Activated CD8-positive, alpha-beta memory T cell treated with anti-CD3 and anti-CD28 coated beads, Interleukin-2, amount 50 U/mL, for 4 hours (primary cell): Measurements from ENCODE around the gene NSUN7.
"Not testable (repeated sequence)": the region's sequence is repeated elsewhere in the genome, so short reads cannot be mapped to it uniquely, and the experiment has no call there.

Source experiments
- DNase-seq: peaks from one replicate; pipeline ENCODE4 v3.0.0-alpha.2; 2020

NSUN7 gene, protein sequence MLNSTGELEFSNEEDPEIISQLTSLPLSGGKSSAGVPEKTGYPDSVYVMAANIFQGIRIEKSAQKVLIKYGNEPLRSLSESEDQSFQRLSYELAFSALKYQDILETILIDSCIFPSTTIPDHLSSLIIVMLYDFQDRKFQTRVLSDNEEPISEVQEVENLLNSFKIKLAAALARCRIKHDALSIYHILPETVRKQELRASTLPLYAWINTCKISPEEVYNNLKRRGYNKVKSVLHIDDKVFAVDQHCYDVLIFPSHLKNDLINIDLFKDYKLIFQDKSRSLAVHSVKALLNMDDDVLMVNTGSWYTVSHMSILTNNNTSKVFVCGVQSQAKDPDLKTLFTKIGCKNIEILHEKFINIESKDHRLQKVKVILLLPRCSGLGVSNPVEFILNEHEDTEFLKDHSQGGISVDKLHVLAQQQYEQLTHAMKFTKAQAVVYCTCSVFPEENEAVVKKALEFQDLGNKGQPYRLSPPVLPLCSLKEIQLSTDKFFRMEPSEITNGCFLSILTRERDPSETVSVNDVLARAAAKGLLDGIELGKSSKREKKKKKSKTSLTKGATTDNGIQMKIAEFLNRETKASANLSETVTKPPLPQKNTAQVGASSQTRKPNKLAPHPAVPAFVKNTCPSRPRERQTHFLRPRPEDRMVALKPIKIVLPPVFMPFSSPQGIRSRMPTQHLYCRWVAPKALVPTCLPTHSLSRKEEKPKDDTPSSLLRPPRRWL

DNA sequence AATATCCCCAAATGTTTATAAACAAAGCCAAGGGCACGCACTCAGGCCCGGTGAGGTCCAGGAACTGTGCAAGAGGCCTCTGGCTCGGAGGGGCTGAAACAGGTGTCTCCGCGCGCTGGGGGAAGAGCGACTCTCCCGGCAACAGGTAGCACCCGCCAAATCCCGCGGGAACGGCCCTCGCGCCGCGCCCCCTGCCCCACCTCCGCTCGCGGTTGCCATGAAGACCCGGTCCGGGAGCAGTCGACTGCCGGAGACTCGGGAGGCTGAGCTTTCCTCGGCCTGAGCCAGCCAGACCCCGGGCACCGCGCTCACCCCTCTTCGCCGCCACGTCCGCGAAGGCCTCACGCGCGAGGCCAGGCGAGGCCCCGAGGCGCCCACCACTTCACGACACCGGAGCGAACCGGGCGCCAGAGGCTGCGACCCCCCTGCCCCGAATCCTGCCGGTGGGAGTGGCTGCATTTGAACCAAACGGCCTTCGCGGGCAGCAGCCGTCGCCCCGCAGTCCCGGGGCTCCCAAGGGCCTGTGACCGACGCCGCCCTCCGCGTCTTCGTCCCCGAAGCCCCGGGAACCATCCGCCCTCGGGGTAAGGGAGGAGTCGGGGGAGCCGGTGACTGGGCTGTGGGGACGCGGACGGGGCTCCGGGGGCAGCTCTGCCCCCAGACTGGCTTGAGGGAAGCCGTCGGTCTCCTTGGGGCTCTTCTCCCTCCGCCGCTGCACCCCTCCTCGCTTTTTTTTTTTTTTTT is at the start of gene NSUN7:
Gene NSUN7 (plus strand): TSS at position 239 of the 744 bp plus-strand sequence. CDS start 739 bp downstream, outside the sequence.
- DNase-seq = peak; percentile 23

DNA sequence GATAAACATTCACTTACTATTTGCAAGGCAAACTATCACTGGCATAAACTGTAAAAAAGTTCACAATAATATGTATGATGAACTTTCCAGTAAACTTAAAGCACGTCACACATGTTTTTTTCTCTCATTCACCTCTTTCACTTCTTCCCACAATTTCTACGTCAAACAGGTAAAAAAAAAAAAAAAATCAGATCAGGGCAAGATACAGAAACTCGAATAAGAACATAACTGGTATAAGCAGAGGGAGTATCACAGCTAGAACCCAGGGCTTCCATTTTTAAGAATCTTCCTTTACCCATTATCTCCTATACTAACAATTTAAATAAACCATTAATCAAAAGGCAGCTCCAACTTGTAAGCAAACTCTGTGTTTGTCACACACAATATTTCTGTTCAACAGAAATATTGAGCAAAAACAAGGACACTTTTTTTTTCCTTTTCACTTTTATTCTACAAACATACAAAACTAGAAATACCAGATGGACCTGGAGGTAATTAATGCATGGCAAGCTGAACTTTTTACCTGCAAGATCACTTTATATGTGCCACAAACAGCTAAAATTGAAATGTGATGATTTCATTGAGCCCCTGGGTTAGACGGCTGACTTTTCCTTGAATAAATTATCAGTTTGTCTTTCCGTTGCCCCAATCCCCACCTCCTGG is 47.5 kb upstream of the NSUN7 start:
- no peak for DNase-seq

DNA sequence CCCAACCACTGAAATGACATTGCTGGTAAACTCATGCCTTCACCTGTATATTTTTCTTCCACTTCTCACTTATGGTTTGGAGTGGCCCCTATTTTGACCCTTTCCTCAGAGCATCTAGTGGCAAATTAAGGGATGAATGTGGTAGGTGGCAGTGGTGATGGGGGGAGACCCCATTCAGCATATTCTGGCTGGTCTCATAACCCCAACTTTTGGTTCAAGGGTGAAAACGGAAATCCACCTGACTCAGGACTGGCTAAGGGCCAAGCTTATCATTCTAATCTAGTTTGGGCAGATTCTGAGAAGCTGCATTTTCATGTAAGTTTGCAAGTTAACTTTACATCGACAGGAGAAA is 47.0 kb upstream of the NSUN7 start:
- no peak for DNase-seq

DNA sequence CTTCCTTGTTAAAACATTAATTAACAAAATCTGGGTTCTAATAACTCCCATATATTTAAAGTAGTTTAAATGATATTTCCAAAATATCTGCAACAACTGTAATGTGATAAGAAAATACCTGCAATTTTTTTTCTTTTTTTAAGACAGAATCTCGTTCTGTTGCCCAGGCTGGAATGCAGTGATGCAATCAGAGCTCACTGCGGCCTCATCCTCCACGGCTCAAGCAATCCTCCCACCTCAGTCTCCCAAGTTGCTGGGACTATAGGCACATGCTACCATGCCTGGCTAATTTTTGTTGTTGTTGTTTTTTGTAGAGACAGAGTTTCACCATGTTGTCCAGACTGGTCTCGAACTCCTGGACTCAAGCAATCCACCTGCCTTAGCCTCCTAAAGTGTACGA is 45.7 kb upstream of the NSUN7 start:
- DNase-seq = no peak

DNA sequence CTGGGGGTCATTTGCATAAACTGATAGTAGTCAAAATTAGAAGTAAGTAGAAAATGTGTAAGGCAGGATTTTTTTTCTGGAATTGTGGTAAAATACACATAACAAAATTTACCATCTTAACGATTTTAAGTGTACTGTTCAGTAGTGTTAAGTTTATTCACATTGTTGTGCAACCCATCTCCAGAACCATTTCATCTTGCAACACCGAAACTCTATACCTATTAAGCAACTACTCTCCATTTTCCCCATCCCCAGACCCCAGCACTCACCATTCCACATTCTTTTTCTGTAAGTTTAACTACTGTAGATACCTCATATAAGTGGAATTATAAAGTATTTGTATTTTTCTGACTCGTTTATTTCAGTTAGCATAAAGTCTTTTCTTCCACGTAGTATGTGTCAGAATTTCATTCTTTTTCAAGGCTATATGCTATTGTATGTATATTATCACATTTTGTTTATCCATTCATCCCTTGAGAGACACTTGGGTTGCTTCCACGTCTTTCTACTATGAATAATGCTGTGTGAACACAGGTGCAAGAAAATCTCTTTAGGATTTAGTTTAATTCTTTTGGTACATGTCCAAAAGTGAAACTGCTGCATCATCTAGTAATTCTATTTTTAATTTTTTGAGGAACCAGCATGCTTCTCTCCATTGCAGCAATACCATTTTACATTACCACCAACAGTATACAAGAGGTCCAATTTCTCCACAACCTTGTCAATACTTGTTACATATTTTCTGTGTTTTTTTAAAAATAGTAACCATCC is 39.1 kb upstream of the NSUN7 start:
- DNase-seq = no peak

DNA sequence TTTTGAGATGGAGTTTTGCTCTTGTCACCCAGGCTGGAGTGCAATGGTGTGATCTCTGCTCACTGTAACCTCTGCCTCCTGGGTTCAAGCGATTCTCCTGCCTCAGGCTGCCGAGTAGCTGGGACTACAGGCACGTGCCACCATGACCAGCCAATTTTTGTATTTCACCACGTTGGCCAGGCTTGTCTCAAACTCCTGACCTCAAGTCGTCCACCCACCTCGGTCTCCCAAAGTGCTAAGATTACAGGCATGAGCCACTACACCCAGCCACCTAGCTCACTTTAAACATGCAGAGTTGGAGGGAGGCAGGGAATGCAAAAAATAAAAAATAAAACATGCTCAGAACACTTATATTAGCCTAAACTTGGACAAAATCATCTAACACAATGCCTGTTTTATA is 36.8 kb upstream of the NSUN7 start:
- DNase-seq = not testable (repeated sequence)

DNA sequence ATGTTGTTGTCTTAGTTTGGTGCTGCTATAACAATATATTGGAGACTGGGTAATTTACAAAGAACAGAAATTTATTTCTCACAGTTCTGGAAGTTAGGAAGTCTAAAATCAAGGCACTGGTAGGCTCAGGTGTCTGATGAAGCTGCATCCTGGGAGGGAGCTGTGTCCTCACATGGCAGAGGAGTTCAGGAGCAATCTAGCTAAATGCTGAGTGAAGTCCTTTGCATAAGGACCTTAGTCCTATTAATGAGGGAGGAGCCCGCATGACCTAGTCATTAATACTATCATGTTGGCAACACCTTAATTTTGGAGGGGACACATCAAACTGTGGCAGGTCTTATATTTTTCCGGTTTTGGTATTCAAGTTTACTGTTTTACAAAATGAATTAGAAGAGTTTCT is 36.0 kb upstream of the NSUN7 start:
- no peak for DNase-seq

DNA sequence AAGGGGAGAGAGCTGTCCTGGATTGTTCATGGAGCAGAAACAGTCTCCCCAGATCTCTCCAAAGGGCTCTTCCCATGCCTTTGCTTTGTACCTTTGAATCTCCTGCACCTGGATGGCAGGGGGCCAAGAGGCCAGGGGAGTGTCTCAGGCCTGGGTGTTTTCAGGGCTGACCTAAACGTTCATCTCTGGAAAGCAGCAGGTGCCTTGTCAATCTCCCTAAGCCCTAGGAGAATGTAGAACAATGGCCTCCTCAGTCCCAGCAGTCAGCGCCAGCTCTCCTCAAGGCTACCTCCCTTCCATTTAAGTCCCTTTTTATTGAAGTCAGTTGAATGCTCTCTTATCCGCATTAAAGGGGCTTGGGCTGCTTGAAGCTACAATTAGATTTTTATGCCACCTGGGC is 31.2 kb upstream of the NSUN7 start:
- DNase-seq = no peak

DNA sequence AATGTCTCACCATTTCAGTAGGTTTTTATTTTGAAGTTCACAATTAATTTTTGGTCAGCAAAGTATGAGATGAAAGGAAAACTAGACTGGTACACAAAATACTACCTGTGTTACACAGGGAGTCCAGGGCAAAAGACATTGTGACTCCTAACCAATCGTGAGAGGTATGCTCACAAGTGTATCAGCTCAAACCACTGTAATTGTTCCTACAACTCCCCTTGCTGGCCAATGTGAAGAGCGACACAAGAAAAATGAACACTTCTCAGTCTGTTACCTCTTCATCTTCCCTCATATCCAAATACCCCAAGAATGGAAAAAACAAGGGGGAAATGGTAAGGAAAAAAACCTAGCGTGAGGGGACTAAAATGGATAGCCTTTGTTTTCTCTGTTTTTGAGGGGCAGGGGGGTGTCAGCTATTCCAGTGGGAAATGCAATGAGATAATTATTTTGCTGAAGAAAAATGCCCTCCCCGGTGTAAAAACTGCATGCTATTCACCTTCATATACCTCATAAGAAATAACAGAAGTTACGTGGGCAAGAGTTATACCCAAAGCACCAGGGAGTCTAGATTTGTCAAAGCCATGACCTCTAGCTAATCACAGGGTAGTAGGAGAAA is 30.6 kb upstream of the NSUN7 start:
- DNase-seq = no peak

DNA sequence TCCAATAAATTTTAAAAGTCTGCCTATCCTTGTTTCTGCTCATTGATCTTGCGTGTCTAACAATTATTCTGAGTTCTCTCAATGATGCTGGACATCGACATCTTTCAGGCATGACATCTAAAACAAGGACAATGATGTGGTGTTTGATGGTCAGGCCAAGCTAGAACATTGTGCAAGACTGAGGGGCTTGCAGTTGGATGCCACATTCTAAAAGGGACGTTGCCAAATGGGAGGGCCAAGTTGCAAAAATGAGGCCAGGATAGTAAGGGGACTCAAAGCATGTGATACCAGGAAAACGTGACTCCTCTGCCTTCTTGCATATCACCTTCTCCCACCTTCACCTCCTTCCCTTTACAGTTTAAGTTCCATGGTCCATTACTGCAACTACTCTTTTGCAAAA is 29.4 kb upstream of the NSUN7 start:
- no peak for DNase-seq

DNA sequence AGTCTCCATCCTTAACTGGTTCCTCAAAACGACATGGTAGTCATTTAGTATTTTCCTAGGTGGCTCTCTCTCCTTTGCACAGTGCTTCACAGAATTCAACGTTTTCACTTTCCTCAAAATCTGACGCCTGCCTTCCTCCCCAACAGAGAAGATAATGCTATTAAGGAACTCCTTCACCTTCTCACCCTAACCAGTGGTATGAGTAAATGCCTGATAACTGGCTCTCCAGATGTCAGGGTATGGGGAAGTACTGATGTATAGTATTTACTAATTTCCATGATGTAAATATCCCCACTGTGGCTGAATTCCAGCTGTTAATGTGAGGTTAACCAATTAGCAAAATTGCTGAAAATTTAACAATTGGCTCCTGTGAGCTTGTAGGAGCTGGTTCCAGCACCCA is 28.8 kb upstream of the NSUN7 start:
- DNase-seq = no peak

DNA sequence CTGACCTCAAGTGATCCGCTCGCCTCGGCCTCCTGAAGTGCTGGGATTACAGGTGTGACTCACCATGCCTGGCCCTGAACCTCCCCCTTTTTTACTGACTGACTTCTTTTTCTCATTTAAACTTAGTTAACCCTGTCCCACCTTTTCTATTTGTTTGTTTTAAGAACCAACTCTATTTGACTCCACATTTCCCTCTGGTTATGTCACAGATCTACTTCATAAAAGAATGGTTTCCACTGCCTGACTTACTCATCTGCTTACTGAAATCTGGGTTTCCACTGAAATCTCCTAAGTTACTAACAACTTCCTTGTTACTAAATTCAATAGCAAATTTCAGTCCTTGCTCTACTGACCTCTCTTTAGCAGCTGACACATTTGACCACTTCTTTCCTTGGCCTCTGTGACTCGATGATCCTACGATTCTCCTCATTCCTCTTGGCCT is 28.0 kb upstream of the NSUN7 start:
- no peak for DNase-seq

DNA sequence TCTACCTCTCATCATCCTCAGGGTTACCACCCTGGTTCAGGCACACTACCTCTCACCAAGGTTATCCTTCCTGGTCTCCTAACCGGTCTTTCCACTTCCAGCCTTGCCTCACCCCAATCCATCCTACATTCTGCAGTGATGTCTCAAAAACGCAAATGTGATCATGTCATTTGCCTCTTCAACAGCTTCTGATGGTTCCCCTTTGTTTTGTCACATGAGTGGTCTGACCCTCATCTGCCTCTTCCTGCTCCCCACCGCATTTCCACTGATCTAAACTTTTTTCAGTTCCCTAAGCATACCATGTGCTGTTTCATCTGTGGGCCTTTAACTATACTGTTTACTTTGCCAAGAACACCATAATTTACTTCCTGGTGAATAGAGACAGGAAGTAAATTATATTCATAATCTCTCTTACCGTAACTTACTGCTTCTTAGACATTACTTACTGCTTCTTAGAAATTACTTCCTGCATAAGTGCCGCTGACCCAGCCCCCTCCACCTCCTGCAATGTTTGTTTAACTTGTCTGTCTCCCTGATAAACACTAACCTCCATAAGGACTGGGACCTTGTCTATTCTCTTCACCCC is 27.1 kb upstream of the NSUN7 start:
- no peak for DNase-seq

DNA sequence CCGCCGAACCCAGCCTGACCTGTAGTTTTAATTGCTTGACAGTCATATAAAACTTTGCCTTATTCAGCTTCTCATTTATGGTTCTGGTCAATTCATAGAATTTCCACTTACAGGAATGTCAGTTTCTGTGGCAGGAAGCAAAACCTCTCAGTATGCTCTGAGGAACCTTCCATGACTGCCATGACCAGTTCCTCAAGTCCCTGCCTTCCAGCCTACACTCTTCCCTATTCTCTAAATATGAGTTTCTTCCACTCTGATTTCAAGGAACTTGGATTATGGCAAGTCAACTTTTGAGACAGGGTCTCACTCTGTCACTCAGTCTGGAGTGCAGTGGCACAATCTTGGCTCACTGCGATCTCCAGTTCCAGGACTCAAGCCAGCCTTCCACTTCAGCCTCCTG is 26.0 kb upstream of the NSUN7 start:
- no peak for DNase-seq

DNA sequence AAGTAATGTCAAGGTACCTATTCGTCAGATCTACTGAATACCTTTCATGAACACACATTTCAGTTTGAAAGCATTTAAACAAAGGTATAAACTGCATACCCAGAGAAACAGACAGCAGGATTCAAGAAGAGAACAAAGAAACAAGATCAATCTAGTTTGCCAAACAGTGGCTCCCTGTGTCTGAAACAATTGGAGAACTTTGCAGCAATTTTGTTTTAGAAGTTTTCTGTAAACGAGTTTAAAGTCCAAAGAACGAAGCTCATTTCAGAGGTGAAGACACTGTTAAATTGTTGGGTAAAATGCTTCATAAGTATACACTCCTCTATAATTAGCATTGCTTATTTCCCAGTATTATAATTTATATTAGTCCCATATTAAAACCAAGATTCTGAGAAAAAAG is 21.4 kb upstream of the NSUN7 start:
- DNase-seq = no peak

DNA sequence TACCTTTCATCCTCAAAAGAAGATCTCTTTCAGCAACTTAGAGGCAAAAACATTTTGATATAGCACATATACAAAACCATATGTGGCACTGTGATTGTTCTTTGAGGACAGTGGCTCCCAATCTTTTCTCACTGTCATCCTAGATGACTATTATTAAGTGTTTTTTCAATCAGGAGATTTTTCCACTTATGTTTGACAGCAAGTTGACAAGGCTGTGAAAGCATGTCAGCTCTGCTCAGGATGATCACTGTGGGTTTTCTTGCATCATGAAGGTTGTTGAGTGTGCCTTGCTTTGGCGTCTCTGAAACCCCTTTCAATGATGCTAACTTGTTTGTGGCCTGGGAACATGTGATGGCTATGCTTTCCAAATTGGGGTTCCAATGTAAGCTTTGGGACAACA is 20.2 kb upstream of the NSUN7 start:
- no peak for DNase-seq

DNA sequence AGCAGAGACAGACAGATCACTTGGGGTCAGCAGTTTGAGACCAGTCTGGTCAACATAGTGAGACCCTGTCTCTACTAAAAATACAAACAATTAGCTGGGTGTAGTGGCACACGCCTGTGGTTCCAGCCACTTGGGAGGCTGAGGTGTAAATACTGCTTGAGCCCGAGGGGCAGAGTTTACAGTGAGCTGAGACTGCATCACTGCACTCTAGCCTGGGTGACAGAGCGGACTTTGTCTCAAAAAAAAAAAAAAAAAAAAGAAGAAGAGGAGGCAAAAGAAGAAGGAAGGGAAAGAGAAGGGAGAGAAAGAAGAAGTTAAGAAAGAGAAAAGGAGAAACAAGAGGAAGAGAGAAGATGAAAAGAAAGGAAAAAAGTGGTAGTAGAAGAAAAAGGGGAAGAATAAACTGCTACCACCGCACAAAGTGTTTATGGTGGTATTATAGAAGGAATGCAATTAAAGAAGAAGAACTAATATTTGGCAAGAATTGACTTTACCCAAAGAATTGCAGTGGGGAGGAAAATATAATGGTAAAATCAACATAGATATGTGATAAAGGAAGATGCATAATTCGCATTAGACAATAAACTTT is 19.6 kb upstream of the NSUN7 start:
- no peak for DNase-seq

DNA sequence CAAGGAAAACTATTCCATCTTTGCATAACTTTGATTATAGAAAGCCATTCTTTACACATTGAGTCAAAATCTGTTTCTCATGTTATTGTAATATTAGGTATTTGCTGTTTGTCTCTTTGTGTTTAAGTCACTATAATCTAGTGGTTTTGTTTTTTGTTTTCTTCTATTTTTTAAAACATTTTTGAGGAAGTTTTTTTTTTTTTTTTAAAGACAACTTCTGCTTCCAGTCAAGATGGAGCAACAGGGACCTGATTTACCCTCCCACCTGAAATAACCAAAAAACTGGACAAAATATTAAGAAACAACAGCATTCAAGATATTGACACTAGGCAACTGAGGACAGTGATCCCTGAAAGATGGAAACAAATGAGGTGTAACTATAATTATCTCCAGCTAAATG is 18.4 kb upstream of the NSUN7 start:
- DNase-seq = no peak

DNA sequence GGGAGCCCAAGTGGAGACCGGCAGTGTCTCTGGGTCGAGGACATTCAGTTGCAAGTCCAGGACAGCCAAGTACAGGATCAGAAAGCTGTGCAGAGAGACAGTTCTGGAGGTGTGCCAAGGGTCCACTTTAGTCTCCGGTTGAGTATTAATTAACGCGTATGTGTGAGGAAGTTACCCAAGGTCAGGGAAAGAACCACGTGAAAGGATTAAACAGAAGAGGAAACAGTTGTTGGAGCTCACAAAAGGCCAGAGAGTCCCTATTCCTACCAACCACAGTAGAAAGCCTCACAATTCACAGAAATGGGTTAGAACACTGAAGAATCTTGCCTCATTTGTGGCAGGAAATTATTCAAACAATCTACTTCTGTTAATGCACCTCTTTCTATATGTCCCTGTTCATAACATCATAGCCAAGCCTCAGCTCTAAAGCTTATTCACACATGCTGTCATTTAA is 17.9 kb upstream of the NSUN7 start:
- DNase-seq = no peak

DNA sequence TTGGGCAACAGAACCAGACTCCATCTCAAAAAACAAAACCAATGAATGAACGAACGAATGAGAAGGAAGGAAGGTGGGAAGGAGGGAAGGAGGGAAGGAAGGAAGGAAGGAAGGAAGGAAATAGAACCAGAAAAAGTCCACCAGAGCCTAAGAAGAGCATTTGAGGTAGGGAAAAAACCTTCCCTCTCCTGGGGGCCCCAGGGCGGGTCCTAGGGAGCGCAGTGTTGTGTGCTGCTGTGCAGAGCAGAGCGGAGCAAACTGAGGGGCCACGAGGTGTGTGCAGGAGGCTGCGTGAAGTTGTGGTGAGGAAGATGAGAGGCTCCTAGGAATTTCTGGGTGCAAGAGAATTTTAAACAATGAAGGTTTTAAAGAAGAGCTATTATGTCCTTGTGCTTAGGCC is 16.0 kb upstream of the NSUN7 start:
- DNase-seq = no peak

DNA sequence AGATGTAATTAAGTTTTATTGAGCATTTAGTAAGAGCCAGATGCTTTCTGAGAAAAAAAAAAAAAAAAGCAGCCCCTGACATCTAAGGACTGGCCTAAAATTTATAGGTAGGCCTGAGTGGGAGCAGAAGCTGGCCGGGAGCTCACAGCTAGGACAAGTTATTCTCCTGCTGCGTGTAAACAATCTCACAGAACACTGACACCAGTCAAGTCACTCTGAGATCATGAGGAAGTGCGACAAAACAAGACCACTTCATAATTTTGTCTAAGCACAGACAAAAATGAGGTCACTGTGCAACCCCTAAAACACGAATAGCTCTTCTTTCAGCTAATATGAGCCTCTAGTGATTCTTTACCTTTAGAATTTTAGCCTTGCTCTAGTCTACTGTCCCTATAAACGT is 15.3 kb upstream of the NSUN7 start:
- DNase-seq = no peak
